A549 (cell line): ENCODE data around the gene USP49.

Source experiments
- CBX2 ChIP-seq: fragments of 200-600 bp; sonication (generic); IDR thresholded peaks from 2 replicates; pipeline ENCODE4 v1.6.1; 2016; ENCODE audit warnings: low read depth, mild to moderate bottlenecking, borderline replicate concordance
- CEBPB ChIP-seq, 2 experiments: fragments of >200 bp in 1 of 2; sonication (Bioruptor Twin) in 1 of 2; formaldehyde crosslinking in 1 of 2; IDR thresholded peaks; 2 replicates each; pipeline ENCODE4 v1.6.1; 2012 to 2016
- CHD2 ChIP-seq: fragments of 150-350 bp; IDR thresholded peaks from 2 replicates; pipeline ENCODE4 v1.6.1; 2014; ENCODE audit warnings: low read length; ENCODE audit not compliant: partially characterized antibody
- CTCF ChIP-seq: fragments of >200 bp; sonication (Bioruptor Twin); formaldehyde crosslinking; IDR thresholded peaks from 3 replicates; pipeline ENCODE4 v1.5.1; 2016
- EP300 ChIP-seq, 2 experiments: fragments of >200 bp; sonication (Bioruptor Twin); formaldehyde crosslinking; IDR thresholded peaks; 2 replicates in 1 of 2; 3 replicates in 1 of 2; pipeline ENCODE4 v1.6.1; 2016 to 2017
- HOXA7 ChIP-seq: fragments of 250-450 bp; sonication (Bioruptor Pico); IDR thresholded peaks from 2 replicates; pipeline ENCODE4 v1.5.0; 2020; ENCODE audit warnings: mild to moderate bottlenecking, moderate library complexity
- KDM1A ChIP-seq: fragments of 200-600 bp; sonication (generic); IDR thresholded peaks from 2 replicates; pipeline ENCODE4 v1.6.1; 2016; ENCODE audit warnings: low read depth, mild to moderate bottlenecking
- MAZ ChIP-seq: fragments of 150-350 bp; IDR thresholded peaks from 2 replicates; pipeline ENCODE4 v1.6.1; 2014; ENCODE audit warnings: antibody characterized with exemption, low read depth, low read length, borderline replicate concordance
- MYC ChIP-seq: IDR thresholded peaks from 2 replicates; pipeline ENCODE4 v1.6.1; 2012; ENCODE audit warnings: mild to moderate bottlenecking, inconsistent platforms, low read length, improper control_type of control experiment, borderline replicate concordance
- POLR2AphosphoS2 ChIP-seq: conservative IDR thresholded peaks from 2 replicates; pipeline ENCODE4 v1.6.1; 2012; ENCODE audit warnings: low read length, improper control_type of control experiment, inconsistent platforms
- REST ChIP-seq: fragments of 200-600 bp; sonication (generic); IDR thresholded peaks from 2 replicates; pipeline ENCODE4 v1.6.1; 2016; ENCODE audit warnings: antibody characterized with exemption, mild to moderate bottlenecking, moderate library complexity
- RNF2 ChIP-seq: fragments of 200-600 bp; sonication (generic); IDR thresholded peaks from 2 replicates; pipeline ENCODE4 v1.6.1; 2016; ENCODE audit warnings: low read depth, mild to moderate bottlenecking, antibody characterized with exemption, moderate library complexity, borderline replicate concordance

- TF ChIP-seq CTCF (no peak), KDM1A (no peak), REST (no peak), CBX2 (no peak), MAZ (no peak), RNF2 (no peak), EP300 (IDR thresholded peaks at IDR 0.05) (no peak), POLR2AphosphoS2 (no peak), CEBPB (IDR thresholded peaks at IDR 0.05) (no peak), CHD2 (no peak), HOXA7 (CRISPR knock-in tag) (no peak), MYC (no peak)
Measured at GRCh38 chr6:41832263-41832662, 62.9 kb downstream of the USP49 start.
